IMR-90 (cell line): Measurements from ENCODE around the gene SLC25A41. TPM values are rescaled to one million over a fixed set of nuclear protein-coding genes. Genes with fewer than 3 reads are reported as not detected.

Experiments
- ATAC-seq: fragments of 200-7000 bp; cut with Tn5 transposase; 2 replicates; pipeline ENCODE4 v1.9.1; 2020; ENCODE audit warnings: low read depth, mild to moderate bottlenecking, moderate library complexity
- BruUV-seq: library from RNA; stranded (reverse); fragments of 400-500 nt; replicated peaks from 2 replicates; lab custom pipeline; 2021; lab: Mats Ljungman, UMichigan
- CTCF ChIA-PET: fragments of 300-600 bp; formaldehyde crosslinking; extraction: SDS; loops from one replicate; lab custom pipeline; 2021; ENCODE audit warnings: antibody characterized with exemption; lab: Yijun Ruan, JAX
- POLR2A ChIA-PET: fragments of 300-600 bp; sonication (Branson Sonifier 250); formaldehyde crosslinking; loops from one replicate; lab custom pipeline; 2022; ENCODE audit warnings: antibody characterized with exemption; ENCODE audit not compliant: unreplicated experiment; lab: Charles Lee
- DNase-seq: peaks from one replicate; pipeline ENCODE4 v3.0.0; 2013
- H2AFZ ChIP-seq: replicated peaks from 2 replicates; pipeline ENCODE3; 2013; ENCODE audit warnings: low read length, mild to moderate bottlenecking; ENCODE audit not compliant: poor library complexity
- H2AK5ac ChIP-seq: 2 replicates; pipeline ENCODE4 v1.6.1; 2013; ENCODE audit warnings: low read depth, low read length, inconsistent platforms
- H2AK9ac ChIP-seq: replicated peaks from 2 replicates; pipeline ENCODE3; 2013; ENCODE audit warnings: mild to moderate bottlenecking, low read depth, low read length, moderate library complexity; ENCODE audit not compliant: poor library complexity
- H2BK120ac ChIP-seq: 2 replicates; pipeline ENCODE4 v1.6.1; 2013; ENCODE audit warnings: low read depth, low read length, inconsistent platforms
- H2BK15ac ChIP-seq: 3 replicates; pipeline ENCODE4 v1.6.1; 2013; ENCODE audit warnings: low read depth, low read length, inconsistent platforms
- H2BK20ac ChIP-seq: 2 replicates; pipeline ENCODE4 v1.6.1; 2013; ENCODE audit warnings: low read depth, mild to moderate bottlenecking, inconsistent platforms, low read length, moderate library complexity
- H2BK5ac ChIP-seq: 2 replicates; pipeline ENCODE4 v1.6.1; 2013; ENCODE audit warnings: mild to moderate bottlenecking, low read depth, low read length, inconsistent platforms; ENCODE audit not compliant: poor library complexity, severe bottlenecking
- H3K14ac ChIP-seq: replicated peaks from 2 replicates; pipeline ENCODE4 v1.6.1; 2013; ENCODE audit warnings: low read depth, low read length, inconsistent platforms
- H3K18ac ChIP-seq: 2 replicates; pipeline ENCODE4 v1.6.1; 2013; ENCODE audit warnings: low read depth, low read length, control low read depth
- H3K23ac ChIP-seq: 2 replicates; pipeline ENCODE4 v1.6.1; 2013; ENCODE audit warnings: low read depth, low read length, inconsistent platforms
- H3K27ac ChIP-seq: 2 replicates; pipeline ENCODE4 v1.5.1; 2013; ENCODE audit warnings: mild to moderate bottlenecking, control low read depth, low read length; ENCODE audit not compliant: insufficient read depth
- H3K27me3 ChIP-seq: 2 replicates; pipeline ENCODE4 v1.6.1; 2013; ENCODE audit warnings: low read length; ENCODE audit not compliant: control insufficient read depth, insufficient read depth
- H3K36me3 ChIP-seq: 2 replicates; pipeline ENCODE4 v1.6.1; 2013; ENCODE audit warnings: low read length, mixed read lengths; ENCODE audit not compliant: control insufficient read depth, insufficient read depth
- H3K4ac ChIP-seq: 2 replicates; pipeline ENCODE4 v1.6.1; 2013; ENCODE audit warnings: low read depth, low read length, inconsistent platforms
- H3K4me1 ChIP-seq: 2 replicates; pipeline ENCODE4 v1.6.1; 2013; ENCODE audit warnings: low read length, mixed read lengths; ENCODE audit not compliant: control insufficient read depth, insufficient read depth
- H3K4me2 ChIP-seq: 2 replicates; pipeline ENCODE4 v1.6.1; 2013; ENCODE audit warnings: low read depth, mild to moderate bottlenecking, control low read depth, low read length, moderate library complexity
- H3K4me3 ChIP-seq: 2 replicates; pipeline ENCODE4 v1.5.1; 2013; ENCODE audit warnings: low read depth, mild to moderate bottlenecking, control low read depth, low read length, moderate library complexity; ENCODE audit not compliant: insufficient read depth
- H3K56ac ChIP-seq: 2 replicates; pipeline ENCODE4 v1.6.1; 2013; ENCODE audit warnings: low read length, inconsistent platforms; ENCODE audit not compliant: insufficient read depth; ENCODE audit errors: extremely low read depth
- H3K79me1 ChIP-seq, 2 experiments: 2 replicates each; pipeline ENCODE4 v1.6.1; 2013; ENCODE audit warnings: low read length in 2 of 2, inconsistent platforms in 1 of 2, low read depth in 1 of 2
- H3K9ac ChIP-seq: 2 replicates; pipeline ENCODE4 v1.6.1; 2013; ENCODE audit warnings: low read depth, low read length, control low read depth
- H3K9me1 ChIP-seq: 2 replicates; pipeline ENCODE4 v1.6.1; 2013; ENCODE audit warnings: low read length, inconsistent platforms; ENCODE audit not compliant: insufficient read depth
- H3K9me3 ChIP-seq: 2 replicates; pipeline ENCODE4 v1.6.1; 2013; ENCODE audit warnings: low read length; ENCODE audit not compliant: control insufficient read depth, insufficient read depth
- H4K20me1 ChIP-seq: 2 replicates; pipeline ENCODE4 v1.6.1; 2013; ENCODE audit warnings: low read length, inconsistent platforms; ENCODE audit not compliant: insufficient read depth
- H4K5ac ChIP-seq: 2 replicates; pipeline ENCODE4 v1.6.1; 2013; ENCODE audit warnings: mild to moderate bottlenecking, low read depth, low read length, control low read depth
- H4K8ac ChIP-seq, 2 experiments: 2 replicates each; pipeline ENCODE4 v1.6.1; 2013; ENCODE audit warnings: low read depth in 2 of 2, low read length in 2 of 2, control low read depth in 1 of 2, inconsistent platforms in 1 of 2
- H4K91ac ChIP-seq: 2 replicates; pipeline ENCODE4 v1.6.1; 2013; ENCODE audit warnings: low read depth, low read length, inconsistent platforms; ENCODE audit not compliant: insufficient read depth
- BHLHE40 ChIP-seq: fragments of 150-350 bp; IDR thresholded peaks from 2 replicates; pipeline ENCODE4 v1.6.1; 2016; ENCODE audit warnings: mild to moderate bottlenecking, low read depth, low read length
- CEBPB ChIP-seq: IDR thresholded peaks from 2 replicates; pipeline ENCODE4 v1.6.1; 2012; ENCODE audit warnings: low read depth, low read length, improper control_type of control experiment
- CHD1 ChIP-seq: IDR thresholded peaks from 2 replicates; pipeline ENCODE4 v1.6.1; 2012; ENCODE audit warnings: low read depth, low read length, improper control_type of control experiment
- CTCF ChIP-seq: conservative IDR thresholded peaks from 2 replicates; pipeline ENCODE4 v1.5.1; 2012; ENCODE audit warnings: mild to moderate bottlenecking, low read depth, low read length, improper control_type of control experiment
- FOS ChIP-seq: fragments of 150-350 bp; IDR thresholded peaks from 2 replicates; pipeline ENCODE4 v1.6.1; 2016; ENCODE audit warnings: low read depth, low read length
- MAFK ChIP-seq: IDR thresholded peaks from 2 replicates; pipeline ENCODE4 v1.6.1; 2012; ENCODE audit warnings: low read depth, low read length, improper control_type of control experiment
- MAZ ChIP-seq: IDR thresholded peaks from 2 replicates; pipeline ENCODE4 v1.6.1; 2012; ENCODE audit warnings: low read depth, mild to moderate bottlenecking, low read length, improper control_type of control experiment, moderate library complexity, borderline replicate concordance
- MXI1 ChIP-seq: IDR thresholded peaks from 2 replicates; pipeline ENCODE4 v1.6.1; 2012; ENCODE audit warnings: low read depth, mild to moderate bottlenecking, low read length, moderate library complexity, borderline replicate concordance
- NFE2L2 ChIP-seq: fragments of 150-350 bp; IDR thresholded peaks from 2 replicates; pipeline ENCODE4 v1.6.1; 2016; ENCODE audit warnings: low read depth, mild to moderate bottlenecking, low read length
- POLR2A ChIP-seq: IDR thresholded peaks from 2 replicates; pipeline ENCODE4 v1.6.1; 2012; ENCODE audit warnings: mild to moderate bottlenecking, low read depth, low read length
- RAD21 ChIP-seq: IDR thresholded peaks from 2 replicates; pipeline ENCODE4 v1.6.1; 2012; ENCODE audit warnings: low read length, improper control_type of control experiment
- RCOR1 ChIP-seq: IDR thresholded peaks from 2 replicates; pipeline ENCODE4 v1.6.1; 2012; ENCODE audit warnings: mild to moderate bottlenecking, low read length, improper control_type of control experiment; ENCODE audit not compliant: insufficient replicate concordance
- RFX5 ChIP-seq: IDR thresholded peaks from 2 replicates; pipeline ENCODE4 v1.8.0; 2012; ENCODE audit warnings: low read depth, mild to moderate bottlenecking, low read length, moderate library complexity
- SMC3 ChIP-seq: fragments of 150-350 bp; IDR thresholded peaks from 2 replicates; pipeline ENCODE4 v1.6.1; 2016; ENCODE audit warnings: low read depth, mild to moderate bottlenecking, antibody characterized with exemption, low read length, moderate library complexity
- WGBS, 2 experiments: methylation state at CpG; one replicate each; pipeline versions ENCODE4 v1.1.5 to v1.1.7; 2013; ENCODE audit warnings: missing lambda C conversion rate in 2 of 2; ENCODE audit not compliant: insufficient read length in 1 of 2; ENCODE audit errors: extremely low coverage in 2 of 2; 5-methylcytosine and 5-hydroxymethylcytosine counted together
- dilution Hi-C: fragments of 300-500 bp; cut with HindIII; formaldehyde crosslinking; loops from one replicate; pipeline ENCODE4 v1.14.3; 2018; ENCODE audit warnings: low sequenced_read_pairs; ENCODE audit not compliant: unreplicated experiment
- in situ Hi-C: fragments of 300-500 bp; cut with MboI; formaldehyde crosslinking; loops from 3 replicates; pipeline ENCODE4 v1.14.3; 2019; ENCODE audit warnings: low sequenced_read_pairs, inconsistent platforms, mixed read lengths
- intact Hi-C: fragments of 100-400 bp; cut with micrococcal nuclease; formaldehyde crosslinking; loops from 2 replicates; pipeline ENCODE4 v1.10.0; 2022
- polyA plus RNA-seq, 3 experiments: library from polyadenylated mRNA; depleted of rRNA; stranded (reverse); fragments of >200 nt; gene quantifications; 2 replicates each; pipeline ENCODE4 v1.2.3, GENCODE V29; 2012; ENCODE audit warnings: low replicate concordance in 1 of 3
- total RNA-seq: library from RNA; depleted of rRNA; stranded (reverse); fragments of >200 nt; gene quantifications from 2 replicates; pipeline ENCODE4 v1.2.3, GENCODE V29; 2012
- TF ChIP-seq, protein P1 (sequence below): fragments of 150-350 bp; IDR thresholded peaks from 2 replicates; pipeline ENCODE4 v1.6.1; 2016; ENCODE audit warnings: low read depth, mild to moderate bottlenecking, low read length, moderate library complexity, borderline replicate concordance
- TF ChIP-seq, protein P2 (sequence below): fragments of 150-350 bp; IDR thresholded peaks from 2 replicates; pipeline ENCODE4 v1.6.1; 2017; ENCODE audit warnings: mild to moderate bottlenecking, antibody characterized with exemption, low read length, low read depth

SLC25A41 gene
- total and polyA plus RNA-seq, 2 of the 4 experiments (the other 2 are of a cell fraction) = not detected

DNA sequence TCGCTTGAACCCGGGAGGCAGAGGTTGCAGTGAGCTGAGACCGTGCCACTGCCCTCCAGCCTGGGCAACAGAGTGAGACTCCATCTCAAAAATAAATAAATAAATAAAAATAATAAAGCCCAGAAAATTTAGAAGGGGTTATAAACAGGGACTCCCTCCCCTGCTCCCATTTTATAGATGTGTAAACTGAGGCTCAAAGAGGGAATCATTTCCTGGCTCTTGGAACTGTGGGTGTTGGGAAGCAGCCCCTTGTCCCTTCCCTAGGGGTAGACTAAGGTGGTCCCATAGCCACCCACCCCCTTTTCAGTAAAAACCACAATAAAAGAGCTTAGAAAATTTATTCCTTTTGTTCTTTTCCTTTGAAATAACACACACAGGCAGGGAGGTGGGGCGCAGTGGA, 6.2 kb upstream of the SLC25A41 start:
- ChIA-PET POLR2A (no interaction called here), CTCF (no interaction called here)
- H2BK20ac ChIP-seq = no peak overlapping the region
- in situ Hi-C loops = no loop called here
- no peak overlapping the region for H3K4me3 ChIP-seq
- no peak overlapping the region for H3K4ac ChIP-seq
- no peak overlapping the region for H4K5ac ChIP-seq
- H3K9me1 ChIP-seq = no peaks in the 10 kb centered on the region
- H3K27me3 ChIP-seq = no peaks in the 10 kb centered on the region
- no peak overlapping the region for H3K27ac ChIP-seq
- BruUV-seq = no TSS peak
- no peaks in the 10 kb centered on the region for H3K4me1 ChIP-seq
- no peak overlapping the region for H3K56ac ChIP-seq
- H3K14ac ChIP-seq = no peak overlapping the region
- H2BK15ac ChIP-seq = no peak overlapping the region
- H4K8ac ChIP-seq = no peak overlapping the region
- DNase-seq = no peak
- no peak overlapping the region for H3K4me2 ChIP-seq
- H2BK120ac ChIP-seq = no peak overlapping the region
- WGBS, 2 experiments = no CpG with 5 or more reads among the region's 4 CpGs
- H3K18ac ChIP-seq = no peak overlapping the region
- no peak for ATAC-seq
- no peak overlapping the region for H2AFZ ChIP-seq
- H4K91ac ChIP-seq = no peak overlapping the region
- H3K36me3 ChIP-seq = no peaks in the 10 kb centered on the region
- no peaks in the 10 kb centered on the region for H3K79me1 ChIP-seq
- H3K23ac ChIP-seq = no peak overlapping the region
- intact Hi-C loops = no loop called here
- no peak overlapping the region for H2BK5ac ChIP-seq
- no peak overlapping the region for H2AK9ac ChIP-seq
- H2AK5ac ChIP-seq = no peak overlapping the region
- dilution Hi-C loops = no loop called here
- no peak overlapping the region for H3K9ac ChIP-seq
- H4K20me1 ChIP-seq = no peaks in the 10 kb centered on the region
- no peaks in the 10 kb centered on the region for H3K9me3 ChIP-seq
- TF ChIP-seq RCOR1 (no peak), CEBPB (no peak), MAFK (no peak), NFE2L2 (no peak), RAD21 (no peak), RFX5 (no peak), SMC3 (no peak), FOS (no peak), MXI1 (no peak), CHD1 (no peak), POLR2A (no peak), MAZ (no peak), BHLHE40 (no peak), CTCF (no peak)
- TF ChIP-seq, protein P1, sequence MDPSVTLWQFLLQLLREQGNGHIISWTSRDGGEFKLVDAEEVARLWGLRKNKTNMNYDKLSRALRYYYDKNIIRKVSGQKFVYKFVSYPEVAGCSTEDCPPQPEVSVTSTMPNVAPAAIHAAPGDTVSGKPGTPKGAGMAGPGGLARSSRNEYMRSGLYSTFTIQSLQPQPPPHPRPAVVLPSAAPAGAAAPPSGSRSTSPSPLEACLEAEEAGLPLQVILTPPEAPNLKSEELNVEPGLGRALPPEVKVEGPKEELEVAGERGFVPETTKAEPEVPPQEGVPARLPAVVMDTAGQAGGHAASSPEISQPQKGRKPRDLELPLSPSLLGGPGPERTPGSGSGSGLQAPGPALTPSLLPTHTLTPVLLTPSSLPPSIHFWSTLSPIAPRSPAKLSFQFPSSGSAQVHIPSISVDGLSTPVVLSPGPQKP = no peak
- TF ChIP-seq, protein P2, sequence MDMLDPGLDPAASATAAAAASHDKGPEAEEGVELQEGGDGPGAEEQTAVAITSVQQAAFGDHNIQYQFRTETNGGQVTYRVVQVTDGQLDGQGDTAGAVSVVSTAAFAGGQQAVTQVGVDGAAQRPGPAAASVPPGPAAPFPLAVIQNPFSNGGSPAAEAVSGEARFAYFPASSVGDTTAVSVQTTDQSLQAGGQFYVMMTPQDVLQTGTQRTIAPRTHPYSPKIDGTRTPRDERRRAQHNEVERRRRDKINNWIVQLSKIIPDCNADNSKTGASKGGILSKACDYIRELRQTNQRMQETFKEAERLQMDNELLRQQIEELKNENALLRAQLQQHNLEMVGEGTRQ = no peak
